Measurements from ENCODE around the gene RPEL1. TPM values are rescaled to one million over a fixed set of nuclear protein-coding genes. Genes with fewer than 3 reads are reported as not detected.

Gene RPEL1
- total RNA-seq, 4 donors from 2014 or later, result 0.26 to 0.35 TPM; not detected in 2

DNA sequence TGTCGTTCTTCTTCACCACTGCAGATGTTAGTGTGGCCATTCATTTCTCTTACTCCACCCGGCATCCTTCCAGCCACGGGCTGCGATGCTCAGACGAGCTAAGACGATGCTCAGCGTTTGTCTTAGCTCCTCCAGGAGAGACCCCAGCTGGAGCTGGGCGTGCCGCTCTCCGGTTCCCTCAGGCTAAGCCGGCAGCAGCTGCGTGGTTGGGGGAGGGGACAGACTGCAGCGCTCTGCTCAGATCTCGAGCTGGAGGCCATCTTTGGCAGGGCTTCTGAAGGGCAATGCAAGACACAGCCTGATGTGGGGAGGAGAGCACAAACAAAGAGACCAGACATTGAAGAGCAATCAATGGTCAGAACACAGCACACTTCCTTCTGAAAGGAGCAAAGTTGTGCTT, 36.1 kb downstream of the RPEL1 start:
- no peak for DNase-seq
- Histone ChIP-seq H3K9me3 (no peaks in the 10 kb centered on the region), H3K4me1 (no peaks in the 10 kb centered on the region), H3K27me3 (peaks cover 14 to 28% of the 10 kb centered on the region in 2 donors), H3K36me3 (no peaks in the 10 kb centered on the region), H3K27ac (no peak overlapping the region), H3K4me3 (no peak overlapping the region)
- TF ChIP-seq, protein P1, sequence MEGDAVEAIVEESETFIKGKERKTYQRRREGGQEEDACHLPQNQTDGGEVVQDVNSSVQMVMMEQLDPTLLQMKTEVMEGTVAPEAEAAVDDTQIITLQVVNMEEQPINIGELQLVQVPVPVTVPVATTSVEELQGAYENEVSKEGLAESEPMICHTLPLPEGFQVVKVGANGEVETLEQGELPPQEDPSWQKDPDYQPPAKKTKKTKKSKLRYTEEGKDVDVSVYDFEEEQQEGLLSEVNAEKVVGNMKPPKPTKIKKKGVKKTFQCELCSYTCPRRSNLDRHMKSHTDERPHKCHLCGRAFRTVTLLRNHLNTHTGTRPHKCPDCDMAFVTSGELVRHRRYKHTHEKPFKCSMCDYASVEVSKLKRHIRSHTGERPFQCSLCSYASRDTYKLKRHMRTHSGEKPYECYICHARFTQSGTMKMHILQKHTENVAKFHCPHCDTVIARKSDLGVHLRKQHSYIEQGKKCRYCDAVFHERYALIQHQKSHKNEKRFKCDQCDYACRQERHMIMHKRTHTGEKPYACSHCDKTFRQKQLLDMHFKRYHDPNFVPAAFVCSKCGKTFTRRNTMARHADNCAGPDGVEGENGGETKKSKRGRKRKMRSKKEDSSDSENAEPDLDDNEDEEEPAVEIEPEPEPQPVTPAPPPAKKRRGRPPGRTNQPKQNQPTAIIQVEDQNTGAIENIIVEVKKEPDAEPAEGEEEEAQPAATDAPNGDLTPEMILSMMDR (IDR thresholded peaks at IDR 0.05), result no peak
- no peak for TF ChIP-seq POLR2A (IDR thresholded peaks at IDR 0.05)
- intact Hi-C loops (cut with DNase I; ENCODE audit: low total_unique reads), result no loop called here

DNA sequence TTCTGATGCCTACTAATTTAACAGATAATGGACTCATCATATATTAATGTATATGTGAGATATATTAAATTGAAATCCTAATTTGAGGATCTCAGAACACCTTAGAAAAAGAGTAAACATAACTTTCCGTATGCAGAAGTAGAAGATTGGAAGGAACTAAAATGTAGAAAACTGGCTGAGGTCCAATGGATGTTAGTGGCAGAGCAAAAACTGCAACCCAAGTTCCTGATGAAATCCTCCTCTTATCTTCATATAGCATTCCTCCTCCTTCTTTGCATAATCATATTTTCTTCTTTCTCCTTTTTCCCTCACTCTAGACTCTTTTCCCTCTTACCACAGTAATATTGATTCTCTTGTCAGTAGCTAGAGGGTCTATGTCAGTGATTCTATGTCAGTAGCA, 37.3 kb downstream of the RPEL1 start:
- TF ChIP-seq POLR2A (IDR thresholded peaks at IDR 0.05), result no peak
- TF ChIP-seq, protein P1 (IDR thresholded peaks at IDR 0.05), result no peak
- H3K4me1 ChIP-seq, result no peaks in the 10 kb centered on the region
- intact Hi-C loops (cut with DNase I; ENCODE audit: low total_unique reads), result no loop called here
- H3K27ac ChIP-seq, result no peak overlapping the region
- no peak overlapping the region for H3K4me3 ChIP-seq
- no peaks in the 10 kb centered on the region for H3K36me3 ChIP-seq
- DNase-seq, result no peak
- H3K27me3 ChIP-seq, result peaks cover 2 to 25% of the 10 kb centered on the region in 2 donors
- H3K9me3 ChIP-seq, result no peaks in the 10 kb centered on the region

DNA sequence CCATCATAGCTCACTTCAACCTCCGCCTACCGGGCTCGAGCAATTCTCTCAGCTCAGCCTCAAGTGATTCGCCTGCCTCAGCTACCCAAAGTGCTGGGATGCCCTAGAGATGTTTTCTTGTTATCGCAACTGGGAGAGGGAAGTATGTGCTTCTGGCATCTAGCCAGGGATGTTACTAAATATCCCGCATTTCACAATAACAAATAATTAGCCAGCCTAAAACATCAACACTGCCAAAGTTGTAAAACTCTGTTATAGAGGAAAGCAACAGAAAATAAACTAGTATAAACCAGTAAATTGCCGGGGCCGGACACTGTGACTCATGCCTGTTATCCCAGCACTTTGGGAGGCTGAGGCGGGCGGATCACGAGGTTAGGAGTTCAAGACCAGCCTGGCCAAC, 38.5 kb downstream of the RPEL1 start:
- TF ChIP-seq, protein P1 (IDR thresholded peaks at IDR 0.05), result no peak
- H3K4me3 ChIP-seq, result no peak overlapping the region
- DNase-seq, result no peak
- peaks cover 0 to 17% of the 10 kb centered on the region in 2 donors for H3K27me3 ChIP-seq
- H3K27ac ChIP-seq, result no peak overlapping the region
- H3K4me1 ChIP-seq, result no peaks in the 10 kb centered on the region
- no peaks in the 10 kb centered on the region for H3K36me3 ChIP-seq
- intact Hi-C loops (cut with DNase I; ENCODE audit: low total_unique reads), result no loop called here
- H3K9me3 ChIP-seq, result no peaks in the 10 kb centered on the region

DNA sequence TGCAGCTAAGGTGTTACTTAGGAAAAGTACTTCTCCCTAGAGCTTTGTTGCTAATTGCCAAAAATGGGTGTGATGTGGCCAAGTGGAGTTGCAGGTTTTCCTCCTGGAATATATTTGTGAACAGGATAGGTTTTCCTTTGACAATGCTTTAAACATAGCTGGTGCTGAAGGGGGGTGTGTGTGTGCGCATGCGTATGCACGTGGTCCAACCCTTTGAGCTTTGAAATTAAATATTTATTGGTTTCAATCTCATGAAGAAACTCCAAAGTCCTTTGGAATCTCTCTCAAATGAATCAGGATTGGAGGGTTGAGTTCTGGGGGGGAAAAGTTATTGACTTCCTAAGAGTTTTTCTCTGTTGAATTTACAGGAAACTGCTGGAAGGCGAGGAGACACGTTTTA, 42.3 kb downstream of the RPEL1 start:
- H3K36me3 ChIP-seq, result no peaks in the 10 kb centered on the region
- no peaks in the 10 kb centered on the region for H3K4me1 ChIP-seq
- H3K27me3 ChIP-seq, result no peaks in the 10 kb centered on the region
- DNase-seq, result no peak
- no peak for TF ChIP-seq POLR2A (IDR thresholded peaks at IDR 0.05)
- TF ChIP-seq, protein P1 (IDR thresholded peaks at IDR 0.05), result no peak
- no peak overlapping the region for H3K27ac ChIP-seq
- no peak overlapping the region for H3K4me3 ChIP-seq
- intact Hi-C loops (cut with DNase I; ENCODE audit: low total_unique reads), result no loop called here
- H3K9me3 ChIP-seq, result no peaks in the 10 kb centered on the region

DNA sequence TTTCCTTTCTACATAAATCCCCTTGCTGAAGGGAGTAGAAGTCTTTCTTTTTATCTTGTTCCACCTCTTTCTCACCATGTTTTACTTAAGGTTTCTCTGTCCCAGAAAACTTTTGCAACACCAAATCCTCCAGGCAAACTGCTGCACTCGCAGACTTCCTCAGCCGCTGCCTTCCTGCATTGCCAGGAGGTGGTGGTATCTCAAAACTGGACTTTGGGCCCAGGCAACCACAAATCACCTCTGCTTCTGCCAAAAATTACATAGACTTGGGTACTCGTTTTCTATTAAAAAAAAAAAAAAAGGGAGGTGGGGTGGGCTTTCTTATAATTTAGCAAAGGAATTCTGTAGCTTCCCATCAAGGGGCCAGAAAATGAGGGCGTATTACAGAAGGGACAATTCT, 45.9 kb downstream of the RPEL1 start:
- Histone ChIP-seq H3K4me3 (no peak overlapping the region), H3K27me3 (no peaks in the 10 kb centered on the region), H3K9me3 (no peaks in the 10 kb centered on the region), H3K4me1 (no peaks in the 10 kb centered on the region), H3K36me3 (no peaks in the 10 kb centered on the region), H3K27ac (no peak overlapping the region)
- intact Hi-C loops (cut with DNase I; ENCODE audit: low total_unique reads), result no loop called here
- DNase-seq, result no peak
- TF ChIP-seq POLR2A (IDR thresholded peaks at IDR 0.05), result no peak
- TF ChIP-seq, protein P1 (IDR thresholded peaks at IDR 0.05), result no peak

Measured in uterus (tissue), 4 donors.